ENCODE results near the gene SCN2B.

SCN2B gene

GRCh38 chr11:118168751-118169150, 7.7 kb downstream of the SCN2B start:
- TF ChIP-seq FOXP2 (optimal IDR thresholded peaks at IDR 0.05; ENCODE audit: control extremely low read depth, extremely low read length, insufficient read depth) (no peak), EZH2 (IDR thresholded peaks at IDR 0.05) (no peak), POLR2AphosphoS5 (IDR thresholded peaks at IDR 0.05; ENCODE audit: borderline replicate concordance, low read depth, low read length) (no peak)
- no peaks in the 10 kb centered on the region for H3K9me3 ChIP-seq (ENCODE audit: low read depth, low read length)
- H3K9ac ChIP-seq (ENCODE audit: insufficient read length), result no peak overlapping the region
- H3K27ac ChIP-seq, result no peak overlapping the region
- DNase-seq (ENCODE audit: low read depth, low spot score), result no peak
- no peaks in the 10 kb centered on the region for H3K36me3 ChIP-seq (ENCODE audit: insufficient read depth, low read length)
- H3K4me3 ChIP-seq, result no peak overlapping the region

- H3K27ac ChIP-seq, result no peak overlapping the region
- no peak for DNase-seq (ENCODE audit: low read depth, low spot score)
- no peak overlapping the region for H3K4me3 ChIP-seq
- no peak overlapping the region for H3K9ac ChIP-seq (ENCODE audit: insufficient read length)
- TF ChIP-seq FOXP2 (optimal IDR thresholded peaks at IDR 0.05; ENCODE audit: control extremely low read depth, extremely low read length, insufficient read depth) (no peak), EZH2 (IDR thresholded peaks at IDR 0.05) (no peak), POLR2AphosphoS5 (IDR thresholded peaks at IDR 0.05; ENCODE audit: borderline replicate concordance, low read depth, low read length) (no peak)
- H3K36me3 ChIP-seq (ENCODE audit: insufficient read depth, low read length), result no peaks in the 10 kb centered on the region
- H3K9me3 ChIP-seq (ENCODE audit: low read depth, low read length), result no peaks in the 10 kb centered on the region
Measured at GRCh38 chr11:118168316-118168715, 8.1 kb downstream of the SCN2B start.

GRCh38 chr11:118167906-118168305, 8.5 kb downstream of the SCN2B start:
- H3K36me3 ChIP-seq (ENCODE audit: insufficient read depth, low read length), result no peaks in the 10 kb centered on the region
- no peak overlapping the region for H3K27ac ChIP-seq
- no peak for DNase-seq (ENCODE audit: low read depth, low spot score)
- TF ChIP-seq POLR2AphosphoS5 (IDR thresholded peaks at IDR 0.05; ENCODE audit: borderline replicate concordance, low read depth, low read length) (no peak), FOXP2 (optimal IDR thresholded peaks at IDR 0.05; ENCODE audit: control extremely low read depth, extremely low read length, insufficient read depth) (no peak), EZH2 (IDR thresholded peaks at IDR 0.05) (no peak)
- no peak overlapping the region for H3K9ac ChIP-seq (ENCODE audit: insufficient read length)
- H3K4me3 ChIP-seq, result no peak overlapping the region
- no peaks in the 10 kb centered on the region for H3K9me3 ChIP-seq (ENCODE audit: low read depth, low read length)

GRCh38 chr11:118167253-118167652, 9.2 kb downstream of the SCN2B start:
- H3K27ac ChIP-seq, result no peak overlapping the region
- H3K36me3 ChIP-seq (ENCODE audit: insufficient read depth, low read length), result no peaks in the 10 kb centered on the region
- H3K9ac ChIP-seq (ENCODE audit: insufficient read length), result no peak overlapping the region
- TF ChIP-seq FOXP2 (optimal IDR thresholded peaks at IDR 0.05; ENCODE audit: control extremely low read depth, extremely low read length, insufficient read depth), result no peak
- TF ChIP-seq POLR2AphosphoS5 (IDR thresholded peaks at IDR 0.05; ENCODE audit: borderline replicate concordance, low read depth, low read length), result no peak
- no peak for TF ChIP-seq EZH2 (IDR thresholded peaks at IDR 0.05)
- no peak for DNase-seq (ENCODE audit: low read depth, low spot score)
- no peaks in the 10 kb centered on the region for H3K9me3 ChIP-seq (ENCODE audit: low read depth, low read length)
- H3K4me3 ChIP-seq, result no peak overlapping the region

- Histone ChIP-seq H3K9me3 (ENCODE audit: low read depth, low read length) (no peaks in the 10 kb centered on the region), H3K36me3 (ENCODE audit: insufficient read depth, low read length) (no peaks in the 10 kb centered on the region), H3K27ac (no peak overlapping the region), H3K9ac (ENCODE audit: insufficient read length) (no peak overlapping the region), H3K4me3 (no peak overlapping the region)
- TF ChIP-seq FOXP2 (optimal IDR thresholded peaks at IDR 0.05; ENCODE audit: control extremely low read depth, extremely low read length, insufficient read depth) (no peak), POLR2AphosphoS5 (IDR thresholded peaks at IDR 0.05; ENCODE audit: borderline replicate concordance, low read depth, low read length) (no peak), EZH2 (IDR thresholded peaks at IDR 0.05) (no peak)
- DNase-seq (ENCODE audit: low read depth, low spot score), result no peak
Measured at GRCh38 chr11:118166641-118167040, 9.8 kb downstream of the SCN2B start.

- H3K27ac ChIP-seq, result no peak overlapping the region
- no peaks in the 10 kb centered on the region for H3K36me3 ChIP-seq (ENCODE audit: insufficient read depth, low read length)
- no peaks in the 10 kb centered on the region for H3K9me3 ChIP-seq (ENCODE audit: low read depth, low read length)
- no peak overlapping the region for H3K9ac ChIP-seq (ENCODE audit: insufficient read length)
- no peak for DNase-seq (ENCODE audit: low read depth, low spot score)
- TF ChIP-seq POLR2AphosphoS5 (IDR thresholded peaks at IDR 0.05; ENCODE audit: borderline replicate concordance, low read depth, low read length) (no peak), EZH2 (IDR thresholded peaks at IDR 0.05) (no peak), FOXP2 (optimal IDR thresholded peaks at IDR 0.05; ENCODE audit: control extremely low read depth, extremely low read length, insufficient read depth) (no peak)
- no peak overlapping the region for H3K4me3 ChIP-seq
Measured at GRCh38 chr11:118164885-118165284, 11.6 kb downstream of the SCN2B start.

GRCh38 chr11:118163494-118163893, 12.9 kb downstream of the SCN2B start:
- no peak overlapping the region for H3K9ac ChIP-seq (ENCODE audit: insufficient read length)
- no peak overlapping the region for H3K4me3 ChIP-seq
- no peaks in the 10 kb centered on the region for H3K9me3 ChIP-seq (ENCODE audit: low read depth, low read length)
- TF ChIP-seq EZH2 (IDR thresholded peaks at IDR 0.05), result no peak
- TF ChIP-seq FOXP2 (optimal IDR thresholded peaks at IDR 0.05; ENCODE audit: control extremely low read depth, extremely low read length, insufficient read depth), result no peak
- TF ChIP-seq POLR2AphosphoS5 (IDR thresholded peaks at IDR 0.05; ENCODE audit: borderline replicate concordance, low read depth, low read length), result no peak
- H3K27ac ChIP-seq, result no peak overlapping the region
- H3K36me3 ChIP-seq (ENCODE audit: insufficient read depth, low read length), result no peaks in the 10 kb centered on the region
- no peak for DNase-seq (ENCODE audit: low read depth, low spot score)

GRCh38 chr11:118162846-118163245, 13.6 kb downstream of the SCN2B start:
- no peaks in the 10 kb centered on the region for H3K9me3 ChIP-seq (ENCODE audit: low read depth, low read length)
- H3K36me3 ChIP-seq (ENCODE audit: insufficient read depth, low read length), result no peaks in the 10 kb centered on the region
- TF ChIP-seq FOXP2 (optimal IDR thresholded peaks at IDR 0.05; ENCODE audit: control extremely low read depth, extremely low read length, insufficient read depth), result no peak
- no peak for TF ChIP-seq EZH2 (IDR thresholded peaks at IDR 0.05)
- no peak for TF ChIP-seq POLR2AphosphoS5 (IDR thresholded peaks at IDR 0.05; ENCODE audit: borderline replicate concordance, low read depth, low read length)
- H3K4me3 ChIP-seq, result no peak overlapping the region
- no peak for DNase-seq (ENCODE audit: low read depth, low spot score)
- no peak overlapping the region for H3K27ac ChIP-seq
- H3K9ac ChIP-seq (ENCODE audit: insufficient read length), result no peak overlapping the region

- no peak for DNase-seq (ENCODE audit: low read depth, low spot score)
- H3K9ac ChIP-seq (ENCODE audit: insufficient read length), result no peak overlapping the region
- H3K4me3 ChIP-seq, result no peak overlapping the region
- no peak overlapping the region for H3K27ac ChIP-seq
- no peaks in the 10 kb centered on the region for H3K9me3 ChIP-seq (ENCODE audit: low read depth, low read length)
- TF ChIP-seq POLR2AphosphoS5 (IDR thresholded peaks at IDR 0.05; ENCODE audit: borderline replicate concordance, low read depth, low read length), result no peak
- no peak for TF ChIP-seq EZH2 (IDR thresholded peaks at IDR 0.05)
- TF ChIP-seq FOXP2 (optimal IDR thresholded peaks at IDR 0.05; ENCODE audit: control extremely low read depth, extremely low read length, insufficient read depth), result no peak
- H3K36me3 ChIP-seq (ENCODE audit: insufficient read depth, low read length), result no peaks in the 10 kb centered on the region
Measured at GRCh38 chr11:118161786-118162185, 14.7 kb downstream of the SCN2B start.

Measured in SK-N-MC (cell line).